H1 (cell line): ENCODE results near the gene TSPAN6.

ENCODE experiments used
- BRCA1 ChIP-seq: IDR thresholded peaks from 2 replicates; pipeline ENCODE4 v1.6.1; 2012; ENCODE audit warnings: low read depth, low read length, improper control_type of control experiment
- CEBPB ChIP-seq: IDR thresholded peaks from 2 replicates; pipeline ENCODE4 v1.6.1; 2012; ENCODE audit warnings: low read depth, low read length
- EP300 ChIP-seq, 2 experiments: IDR thresholded peaks; 1 replicate in 1 of 2; 2 replicates in 1 of 2; pipeline ENCODE4 v1.6.1; 2011 to 2012; ENCODE audit warnings: low read depth in 2 of 2, low read length in 2 of 2, mild to moderate bottlenecking in 2 of 2, borderline replicate concordance in 1 of 2, inconsistent platforms in 1 of 2, moderate library complexity in 1 of 2
- EZH2 ChIP-seq: fragments of 200-600 bp; sonication (generic); IDR thresholded peaks from 2 replicates; pipeline ENCODE4 v1.7.1; 2012; ENCODE audit warnings: low read depth, mild to moderate bottlenecking, moderate library complexity, low read length, inconsistent platforms; ENCODE audit not compliant: severe bottlenecking
- PHF8 ChIP-seq: fragments of 200-600 bp; sonication (generic); conservative IDR thresholded peaks from 2 replicates; pipeline ENCODE4 v1.7.1; 2012; ENCODE audit warnings: low read depth, mild to moderate bottlenecking, inconsistent platforms, low read length, moderate library complexity
- POLR2A ChIP-seq, 2 experiments: IDR thresholded peaks; 1 replicate in 1 of 2; 2 replicates in 1 of 2; pipeline ENCODE4 v1.6.1; 2011; ENCODE audit warnings: low read depth in 2 of 2, low read length in 2 of 2, mild to moderate bottlenecking in 2 of 2; ENCODE audit errors: control extremely low read depth in 1 of 2
- RBBP5 ChIP-seq: IDR thresholded peaks from 2 replicates; pipeline ENCODE4 v1.7.1; 2012; ENCODE audit warnings: low read depth, mild to moderate bottlenecking, inconsistent platforms, low read length, moderate library complexity, borderline replicate concordance
- RFX5 ChIP-seq: IDR thresholded peaks from 2 replicates; pipeline ENCODE4 v1.6.1; 2011; ENCODE audit warnings: low read depth, low read length, improper control_type of control experiment, borderline replicate concordance
- TAF7 ChIP-seq: optimal IDR thresholded peaks from 2 replicates; pipeline ENCODE3; 2011; ENCODE audit warnings: low read depth, mild to moderate bottlenecking, inconsistent platforms, low read length, moderate library complexity, borderline replicate concordance
- TF ChIP-seq, protein P1 (sequence below), 3 experiments: IDR thresholded peaks; 1 replicate in 2 of 3; 2 replicates in 1 of 3; pipeline versions ENCODE4 v1.5.1 to v1.6.1; 2011; ENCODE audit warnings: low read length in 3 of 3, mild to moderate bottlenecking in 3 of 3, inconsistent platforms in 2 of 3, low read depth in 1 of 3, moderate library complexity in 1 of 3; ENCODE audit not compliant: insufficient read depth in 1 of 3; ENCODE audit errors: control extremely low read depth in 1 of 3
- TF ChIP-seq, protein P2 (sequence below): IDR thresholded peaks from 2 replicates; pipeline ENCODE4 v1.6.1; 2011; ENCODE audit warnings: low read length, improper control_type of control experiment
- TF ChIP-seq, protein P3 (sequence below): IDR thresholded peaks from 2 replicates; pipeline ENCODE4 v1.6.1; 2012; ENCODE audit warnings: low read length, inconsistent platforms

DNA sequence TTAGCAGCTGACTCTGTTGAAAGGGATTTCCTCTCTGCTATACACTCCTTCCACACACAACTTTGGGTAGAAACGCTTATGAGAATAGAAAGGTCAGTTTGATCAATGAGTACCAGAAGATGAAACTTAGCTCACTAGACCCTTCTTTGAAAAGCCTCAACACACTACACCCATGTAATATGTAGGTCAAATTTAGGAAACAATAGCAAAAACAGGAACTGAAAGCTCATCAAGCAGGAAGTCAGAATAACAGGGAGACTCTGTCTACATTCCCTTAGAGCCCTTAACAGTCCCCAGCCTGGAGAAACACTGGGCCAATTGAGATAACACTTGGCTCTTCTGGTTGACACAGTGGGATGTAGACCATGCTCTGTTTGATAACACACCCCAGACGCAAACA lies 38.1 kb upstream of the TSPAN6 start:
- TF ChIP-seq EZH2 (no peak), RFX5 (no peak), TAF7 (no peak), POLR2A (IDR thresholded peaks at IDR 0.05; ENCODE audit: control extremely low read depth in 1 of 2, low read depth in 2 of 2, low read length in 2 of 2) (no peak), PHF8 (no peak), RBBP5 (no peak), BRCA1 (no peak), EP300 (IDR thresholded peaks at IDR 0.05; ENCODE audit: borderline replicate concordance in 1 of 2, low read depth in 2 of 2, low read length in 2 of 2) (no peak), CEBPB (no peak)
- TF ChIP-seq, protein P1, sequence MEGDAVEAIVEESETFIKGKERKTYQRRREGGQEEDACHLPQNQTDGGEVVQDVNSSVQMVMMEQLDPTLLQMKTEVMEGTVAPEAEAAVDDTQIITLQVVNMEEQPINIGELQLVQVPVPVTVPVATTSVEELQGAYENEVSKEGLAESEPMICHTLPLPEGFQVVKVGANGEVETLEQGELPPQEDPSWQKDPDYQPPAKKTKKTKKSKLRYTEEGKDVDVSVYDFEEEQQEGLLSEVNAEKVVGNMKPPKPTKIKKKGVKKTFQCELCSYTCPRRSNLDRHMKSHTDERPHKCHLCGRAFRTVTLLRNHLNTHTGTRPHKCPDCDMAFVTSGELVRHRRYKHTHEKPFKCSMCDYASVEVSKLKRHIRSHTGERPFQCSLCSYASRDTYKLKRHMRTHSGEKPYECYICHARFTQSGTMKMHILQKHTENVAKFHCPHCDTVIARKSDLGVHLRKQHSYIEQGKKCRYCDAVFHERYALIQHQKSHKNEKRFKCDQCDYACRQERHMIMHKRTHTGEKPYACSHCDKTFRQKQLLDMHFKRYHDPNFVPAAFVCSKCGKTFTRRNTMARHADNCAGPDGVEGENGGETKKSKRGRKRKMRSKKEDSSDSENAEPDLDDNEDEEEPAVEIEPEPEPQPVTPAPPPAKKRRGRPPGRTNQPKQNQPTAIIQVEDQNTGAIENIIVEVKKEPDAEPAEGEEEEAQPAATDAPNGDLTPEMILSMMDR (IDR thresholded peaks at IDR 0.05; ENCODE audit: control extremely low read depth in 1 of 3, insufficient read depth in 1 of 3, low read depth in 1 of 3, low read length in 3 of 3): no peak
- TF ChIP-seq, protein P2, sequence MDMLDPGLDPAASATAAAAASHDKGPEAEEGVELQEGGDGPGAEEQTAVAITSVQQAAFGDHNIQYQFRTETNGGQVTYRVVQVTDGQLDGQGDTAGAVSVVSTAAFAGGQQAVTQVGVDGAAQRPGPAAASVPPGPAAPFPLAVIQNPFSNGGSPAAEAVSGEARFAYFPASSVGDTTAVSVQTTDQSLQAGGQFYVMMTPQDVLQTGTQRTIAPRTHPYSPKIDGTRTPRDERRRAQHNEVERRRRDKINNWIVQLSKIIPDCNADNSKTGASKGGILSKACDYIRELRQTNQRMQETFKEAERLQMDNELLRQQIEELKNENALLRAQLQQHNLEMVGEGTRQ: no peak
- TF ChIP-seq, protein P3, sequence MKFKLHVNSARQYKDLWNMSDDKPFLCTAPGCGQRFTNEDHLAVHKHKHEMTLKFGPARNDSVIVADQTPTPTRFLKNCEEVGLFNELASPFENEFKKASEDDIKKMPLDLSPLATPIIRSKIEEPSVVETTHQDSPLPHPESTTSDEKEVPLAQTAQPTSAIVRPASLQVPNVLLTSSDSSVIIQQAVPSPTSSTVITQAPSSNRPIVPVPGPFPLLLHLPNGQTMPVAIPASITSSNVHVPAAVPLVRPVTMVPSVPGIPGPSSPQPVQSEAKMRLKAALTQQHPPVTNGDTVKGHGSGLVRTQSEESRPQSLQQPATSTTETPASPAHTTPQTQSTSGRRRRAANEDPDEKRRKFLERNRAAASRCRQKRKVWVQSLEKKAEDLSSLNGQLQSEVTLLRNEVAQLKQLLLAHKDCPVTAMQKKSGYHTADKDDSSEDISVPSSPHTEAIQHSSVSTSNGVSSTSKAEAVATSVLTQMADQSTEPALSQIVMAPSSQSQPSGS: no peak
